PFSK-1 (cell line): Measurements from ENCODE around the gene OLFM2.

Experiments used
- FOXP2 ChIP-seq: optimal IDR thresholded peaks from 2 replicates; pipeline ENCODE3; 2011; ENCODE audit warnings: borderline replicate concordance, control low read depth, inconsistent platforms; ENCODE audit not compliant: insufficient read depth; ENCODE audit errors: extremely low read length, extremely low read depth
- POLR2AphosphoS5 ChIP-seq: IDR thresholded peaks from 2 replicates; pipeline ENCODE4 v1.6.1; 2012; ENCODE audit warnings: low read depth, mild to moderate bottlenecking, control low read depth, low read length, moderate library complexity
- REST ChIP-seq, 2 experiments: IDR thresholded peaks; 2 replicates each; pipeline versions ENCODE4 v1.6.1 to v1.8.0; 2011 to 2012; ENCODE audit warnings: low read depth in 2 of 2, low read length in 2 of 2, control low read depth in 1 of 2, inconsistent platforms in 1 of 2, mild to moderate bottlenecking in 1 of 2, moderate library complexity in 1 of 2; ENCODE audit not compliant: insufficient read depth in 1 of 2
- SIN3A ChIP-seq: IDR thresholded peaks from 2 replicates; pipeline ENCODE4 v1.6.1; 2012; ENCODE audit warnings: mild to moderate bottlenecking, low read length, moderate library complexity, borderline replicate concordance; ENCODE audit not compliant: insufficient read depth
- TAF1 ChIP-seq: IDR thresholded peaks from 2 replicates; pipeline ENCODE4 v1.6.1; 2012; ENCODE audit warnings: low read length, control low read depth, borderline replicate concordance; ENCODE audit not compliant: insufficient read depth

The OLFM2 gene

DNA sequence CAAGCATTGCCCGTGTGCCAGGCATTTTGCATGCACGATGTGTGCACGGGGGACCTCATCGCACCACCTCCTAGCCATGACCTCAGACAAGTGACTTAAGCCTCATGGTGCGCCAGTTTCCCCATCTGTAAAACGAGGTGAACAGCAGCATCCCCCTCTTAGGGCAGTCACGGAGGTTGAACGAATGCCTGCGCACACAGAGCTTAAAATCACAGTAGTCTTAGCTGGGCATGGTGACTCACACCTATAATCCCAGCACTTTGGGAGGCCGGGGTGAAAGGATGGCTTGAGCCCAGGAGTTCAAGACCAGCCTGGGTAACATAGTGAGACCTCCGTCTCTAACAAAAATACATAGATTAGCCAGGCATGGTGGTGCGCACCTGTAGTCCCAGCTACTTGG is 52.6 kb downstream of the OLFM2 start:
- TF ChIP-seq TAF1 (no peak), FOXP2 (no peak), SIN3A (no peak), POLR2AphosphoS5 (no peak), REST (IDR thresholded peaks at IDR 0.05; ENCODE audit: insufficient read depth in 1 of 2, low read depth in 2 of 2, low read length in 2 of 2) (no peak)

DNA sequence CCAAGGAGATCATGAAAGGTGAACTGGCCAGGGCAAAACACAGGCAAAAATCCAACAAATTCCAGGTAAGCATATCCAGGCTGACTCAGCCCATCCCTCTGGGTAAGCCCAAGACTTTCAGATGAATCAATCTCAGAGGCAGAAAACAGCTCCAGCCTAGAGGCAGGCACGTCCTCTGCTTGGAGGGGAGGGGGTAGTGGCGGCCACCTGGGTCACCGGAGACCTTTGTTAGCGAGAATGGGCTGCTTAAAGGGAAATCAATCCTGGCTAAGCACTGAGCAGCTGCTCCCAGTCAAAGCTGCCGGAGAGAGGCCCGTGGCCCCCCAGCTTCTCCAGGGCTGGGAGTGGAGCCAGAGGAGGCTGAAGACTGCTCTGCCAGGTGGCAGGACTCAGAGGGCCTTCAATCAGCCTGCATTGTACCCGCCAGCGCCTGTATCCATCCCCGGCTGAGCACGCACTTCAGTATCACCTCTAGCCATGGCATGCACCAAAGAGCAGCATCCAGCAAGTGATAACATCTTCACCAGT is 53.0 kb downstream of the OLFM2 start:
- TF ChIP-seq REST (IDR thresholded peaks at IDR 0.05; ENCODE audit: insufficient read depth in 1 of 2, low read depth in 2 of 2, low read length in 2 of 2) (no peak), POLR2AphosphoS5 (no peak), FOXP2 (no peak), SIN3A (no peak), TAF1 (no peak)

DNA sequence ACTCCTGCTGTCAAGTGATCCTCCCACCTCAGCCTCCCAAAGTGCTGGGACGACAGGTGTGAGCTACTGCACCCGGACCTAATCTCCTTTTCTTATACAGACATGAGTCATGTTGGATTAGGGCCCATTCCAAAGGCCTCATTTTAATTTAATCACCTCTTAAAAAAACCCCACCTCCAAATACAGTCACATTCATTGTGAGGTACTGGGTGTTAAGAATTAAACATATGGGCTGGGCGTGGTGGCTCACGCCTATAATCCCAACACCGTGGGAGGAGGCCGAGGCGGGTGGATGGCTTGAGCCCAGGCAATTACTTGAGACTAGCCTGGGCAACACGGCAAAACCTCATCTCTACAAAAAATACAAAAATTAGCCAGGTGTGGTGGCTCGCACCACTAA is 54.6 kb downstream of the OLFM2 start:
- TF ChIP-seq SIN3A (no peak), POLR2AphosphoS5 (no peak), TAF1 (no peak), REST (IDR thresholded peaks at IDR 0.05; ENCODE audit: insufficient read depth in 1 of 2, low read depth in 2 of 2, low read length in 2 of 2) (no peak), FOXP2 (no peak)

DNA sequence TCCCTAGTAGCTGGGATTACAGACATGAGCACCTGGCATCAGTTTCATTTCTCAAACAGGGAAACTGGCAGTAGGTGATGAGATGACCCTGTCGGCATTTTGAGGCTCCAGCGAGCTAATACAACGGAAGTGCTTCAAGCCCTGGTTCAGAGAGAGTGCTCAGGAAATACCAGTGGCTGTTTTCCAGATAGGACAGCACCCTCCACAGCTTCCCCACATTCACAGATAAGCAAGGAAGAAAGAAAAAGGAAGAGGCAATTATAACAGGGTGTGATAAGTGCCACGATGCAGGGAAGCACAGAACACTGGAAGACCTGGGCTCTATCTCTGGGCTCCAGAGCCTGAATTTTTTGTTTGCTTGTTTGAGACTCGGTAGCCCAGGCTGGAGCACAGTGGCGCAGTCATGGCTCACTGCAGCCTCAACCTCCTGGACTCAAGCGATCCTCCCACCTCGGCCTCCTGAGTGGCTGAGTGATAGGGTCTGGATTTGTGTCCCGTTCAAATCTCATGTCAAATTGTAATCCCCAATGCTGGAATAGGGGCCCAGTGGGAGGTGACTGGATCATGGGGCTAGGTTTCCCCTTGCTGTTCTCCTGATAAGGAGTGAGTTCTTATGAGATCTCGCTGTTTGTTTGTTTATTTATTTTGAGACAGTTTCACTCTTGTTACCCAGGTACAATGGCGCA is 57.7 kb downstream of the OLFM2 start:
- no peak for TF ChIP-seq TAF1
- no peak for TF ChIP-seq POLR2AphosphoS5
- no peak for TF ChIP-seq REST (IDR thresholded peaks at IDR 0.05; ENCODE audit: insufficient read depth in 1 of 2, low read depth in 2 of 2, low read length in 2 of 2)
